Esophagus muscularis mucosa (tissue), 3 donors: ENCODE measurements around the gene CLCC1.

Source experiments
- CTCF ChIP-seq, 3 experiments: fragments of 200-600 bp in 2 of 3; fragments of 450-650 bp in 1 of 3; sonication (generic) in 2 of 3; IDR thresholded peaks; one replicate each; pipeline ENCODE4 v1.5.1; 2017 to 2019; ENCODE audit warnings: antibody characterized with exemption in 3 of 3, mild to moderate bottlenecking in 2 of 3, moderate library complexity in 1 of 3
- POLR2AphosphoS5 ChIP-seq, 2 donors: sonication (generic); formaldehyde crosslinking; IDR thresholded peaks; one replicate each; pipeline ENCODE4 v1.6.1; 2017; ENCODE audit warnings: antibody characterized with exemption in 2 of 2

GRCh38 chr1:108955881-108956280 is 7.4 kb downstream of the CLCC1 start:
- TF ChIP-seq CTCF (IDR thresholded peaks at IDR 0.05) (no peak), POLR2AphosphoS5 (IDR thresholded peaks at IDR 0.05) (no peak)
